NB4 (cell line): Measurements from ENCODE around the gene H1-8.

Source experiments
- POLR2A ChIP-seq: IDR thresholded peaks from 2 replicates; pipeline ENCODE4 v1.6.1; 2011; ENCODE audit warnings: mild to moderate bottlenecking; ENCODE audit not compliant: insufficient read length; ENCODE audit errors: extremely low read depth
- TF ChIP-seq, protein P1 (sequence below): IDR thresholded peaks from one replicate; pipeline ENCODE4 v1.5.1; 2012; ENCODE audit warnings: low read depth, low read length

DNA sequence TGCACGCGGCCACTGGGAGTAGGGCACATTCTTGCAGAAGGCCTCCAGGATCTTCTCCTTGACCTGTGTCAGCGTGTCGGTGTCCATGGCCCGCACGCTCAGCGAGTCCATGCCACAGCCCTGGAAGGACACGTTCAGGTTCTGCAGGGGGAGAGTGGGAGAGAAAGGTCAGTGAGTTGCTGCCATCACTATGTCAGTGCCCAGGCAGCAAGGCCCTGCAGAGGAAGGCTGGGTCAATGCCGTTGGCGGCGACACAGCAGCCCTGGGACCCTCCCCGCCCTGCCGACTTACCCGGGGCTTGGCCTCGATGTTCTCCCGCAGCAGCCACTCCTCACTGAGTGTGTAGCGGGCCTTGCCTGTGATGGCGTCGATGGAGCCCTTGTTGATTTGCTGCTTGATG, 19.8 kb downstream of the H1-8 start:
- TF ChIP-seq POLR2A: no peak
- TF ChIP-seq, protein P1, sequence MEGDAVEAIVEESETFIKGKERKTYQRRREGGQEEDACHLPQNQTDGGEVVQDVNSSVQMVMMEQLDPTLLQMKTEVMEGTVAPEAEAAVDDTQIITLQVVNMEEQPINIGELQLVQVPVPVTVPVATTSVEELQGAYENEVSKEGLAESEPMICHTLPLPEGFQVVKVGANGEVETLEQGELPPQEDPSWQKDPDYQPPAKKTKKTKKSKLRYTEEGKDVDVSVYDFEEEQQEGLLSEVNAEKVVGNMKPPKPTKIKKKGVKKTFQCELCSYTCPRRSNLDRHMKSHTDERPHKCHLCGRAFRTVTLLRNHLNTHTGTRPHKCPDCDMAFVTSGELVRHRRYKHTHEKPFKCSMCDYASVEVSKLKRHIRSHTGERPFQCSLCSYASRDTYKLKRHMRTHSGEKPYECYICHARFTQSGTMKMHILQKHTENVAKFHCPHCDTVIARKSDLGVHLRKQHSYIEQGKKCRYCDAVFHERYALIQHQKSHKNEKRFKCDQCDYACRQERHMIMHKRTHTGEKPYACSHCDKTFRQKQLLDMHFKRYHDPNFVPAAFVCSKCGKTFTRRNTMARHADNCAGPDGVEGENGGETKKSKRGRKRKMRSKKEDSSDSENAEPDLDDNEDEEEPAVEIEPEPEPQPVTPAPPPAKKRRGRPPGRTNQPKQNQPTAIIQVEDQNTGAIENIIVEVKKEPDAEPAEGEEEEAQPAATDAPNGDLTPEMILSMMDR: no peak
